SU-DHL-6 (cell line): ENCODE results near the gene CDH24.

ENCODE experiments used
- EZH2phosphoT487 ChIP-seq: fragments of 200-600 bp; sonication (generic), shearing (Covaris generic); conservative IDR thresholded peaks from 2 replicates; pipeline ENCODE4 v1.6.1; 2018; ENCODE audit warnings: mild to moderate bottlenecking, antibody characterized with exemption, low read length, moderate library complexity, mixed read lengths
- TF ChIP-seq, protein P1 (sequence below): fragments of 200-600 bp; sonication (generic); IDR thresholded peaks from one replicate; pipeline ENCODE4 v1.5.1; 2017; ENCODE audit warnings: antibody characterized with exemption, mild to moderate bottlenecking, low read length, moderate library complexity; ENCODE audit not compliant: insufficient read depth, poor library complexity, severe bottlenecking

DNA sequence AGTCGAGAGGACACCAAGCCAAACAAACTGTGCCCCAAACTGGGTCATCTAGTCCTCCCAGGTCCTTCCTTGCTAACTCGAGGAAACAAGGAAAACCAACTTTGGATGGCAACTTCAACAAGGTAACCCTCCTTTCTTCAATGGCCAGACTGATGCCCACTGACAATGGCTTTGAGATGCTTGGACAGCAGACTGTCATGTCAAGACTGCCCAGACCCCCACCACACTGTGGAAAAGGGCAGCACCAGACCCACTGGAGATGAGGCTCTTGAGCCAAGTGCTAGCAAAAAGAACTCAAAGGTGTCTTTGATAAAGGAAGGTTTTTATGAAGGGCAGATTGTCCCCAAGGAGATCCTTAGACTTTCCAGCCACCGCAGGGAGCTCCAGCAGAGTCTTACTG, 9.0 kb upstream of the CDH24 start:
- no peak for TF ChIP-seq EZH2phosphoT487
- TF ChIP-seq, protein P1, sequence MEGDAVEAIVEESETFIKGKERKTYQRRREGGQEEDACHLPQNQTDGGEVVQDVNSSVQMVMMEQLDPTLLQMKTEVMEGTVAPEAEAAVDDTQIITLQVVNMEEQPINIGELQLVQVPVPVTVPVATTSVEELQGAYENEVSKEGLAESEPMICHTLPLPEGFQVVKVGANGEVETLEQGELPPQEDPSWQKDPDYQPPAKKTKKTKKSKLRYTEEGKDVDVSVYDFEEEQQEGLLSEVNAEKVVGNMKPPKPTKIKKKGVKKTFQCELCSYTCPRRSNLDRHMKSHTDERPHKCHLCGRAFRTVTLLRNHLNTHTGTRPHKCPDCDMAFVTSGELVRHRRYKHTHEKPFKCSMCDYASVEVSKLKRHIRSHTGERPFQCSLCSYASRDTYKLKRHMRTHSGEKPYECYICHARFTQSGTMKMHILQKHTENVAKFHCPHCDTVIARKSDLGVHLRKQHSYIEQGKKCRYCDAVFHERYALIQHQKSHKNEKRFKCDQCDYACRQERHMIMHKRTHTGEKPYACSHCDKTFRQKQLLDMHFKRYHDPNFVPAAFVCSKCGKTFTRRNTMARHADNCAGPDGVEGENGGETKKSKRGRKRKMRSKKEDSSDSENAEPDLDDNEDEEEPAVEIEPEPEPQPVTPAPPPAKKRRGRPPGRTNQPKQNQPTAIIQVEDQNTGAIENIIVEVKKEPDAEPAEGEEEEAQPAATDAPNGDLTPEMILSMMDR: no peak
